ENCODE results near the gene SLC38A8. TPM values are rescaled to one million over a fixed set of nuclear protein-coding genes. Genes with fewer than 3 reads are reported as not detected.

SLC38A8 gene
- total RNA-seq, 3 donors from 2014 or later: not detected

DNA sequence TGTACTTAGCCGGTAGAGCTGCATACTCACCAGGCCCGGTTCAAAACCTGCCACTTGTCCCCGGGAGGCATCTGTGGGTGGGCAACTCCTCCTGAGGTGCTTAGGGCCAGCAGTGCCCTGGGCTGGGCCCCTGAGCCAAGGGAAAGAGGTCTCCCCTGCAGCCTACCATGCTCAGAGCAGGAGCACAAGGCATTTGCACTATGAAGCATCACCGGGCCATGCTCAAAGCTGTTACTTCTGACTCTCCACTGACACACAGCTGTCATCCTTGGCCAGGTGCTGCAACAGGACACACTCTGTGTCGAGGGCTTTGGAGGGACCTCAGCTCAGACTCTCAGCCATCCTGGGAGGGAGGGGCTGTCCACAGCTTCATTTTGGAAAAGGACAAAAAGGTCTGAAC lies 37.2 kb downstream of the SLC38A8 start:
- H3K36me3 ChIP-seq (ENCODE audit: low read depth): no peaks in the 10 kb centered on the region
- no peak for DNase-seq
- ATAC-seq: no peak
- no peak overlapping the region for H3K4me3 ChIP-seq
- no peaks in the 10 kb centered on the region for H3K9me3 ChIP-seq
- intact Hi-C loops (cut with DNase I, micrococcal nuclease): no loop called here
- H3K4me1 ChIP-seq (ENCODE audit: low read depth): no peaks in the 10 kb centered on the region
- TF ChIP-seq, protein P1, sequence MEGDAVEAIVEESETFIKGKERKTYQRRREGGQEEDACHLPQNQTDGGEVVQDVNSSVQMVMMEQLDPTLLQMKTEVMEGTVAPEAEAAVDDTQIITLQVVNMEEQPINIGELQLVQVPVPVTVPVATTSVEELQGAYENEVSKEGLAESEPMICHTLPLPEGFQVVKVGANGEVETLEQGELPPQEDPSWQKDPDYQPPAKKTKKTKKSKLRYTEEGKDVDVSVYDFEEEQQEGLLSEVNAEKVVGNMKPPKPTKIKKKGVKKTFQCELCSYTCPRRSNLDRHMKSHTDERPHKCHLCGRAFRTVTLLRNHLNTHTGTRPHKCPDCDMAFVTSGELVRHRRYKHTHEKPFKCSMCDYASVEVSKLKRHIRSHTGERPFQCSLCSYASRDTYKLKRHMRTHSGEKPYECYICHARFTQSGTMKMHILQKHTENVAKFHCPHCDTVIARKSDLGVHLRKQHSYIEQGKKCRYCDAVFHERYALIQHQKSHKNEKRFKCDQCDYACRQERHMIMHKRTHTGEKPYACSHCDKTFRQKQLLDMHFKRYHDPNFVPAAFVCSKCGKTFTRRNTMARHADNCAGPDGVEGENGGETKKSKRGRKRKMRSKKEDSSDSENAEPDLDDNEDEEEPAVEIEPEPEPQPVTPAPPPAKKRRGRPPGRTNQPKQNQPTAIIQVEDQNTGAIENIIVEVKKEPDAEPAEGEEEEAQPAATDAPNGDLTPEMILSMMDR (IDR thresholded peaks at IDR 0.05): no peak

DNA sequence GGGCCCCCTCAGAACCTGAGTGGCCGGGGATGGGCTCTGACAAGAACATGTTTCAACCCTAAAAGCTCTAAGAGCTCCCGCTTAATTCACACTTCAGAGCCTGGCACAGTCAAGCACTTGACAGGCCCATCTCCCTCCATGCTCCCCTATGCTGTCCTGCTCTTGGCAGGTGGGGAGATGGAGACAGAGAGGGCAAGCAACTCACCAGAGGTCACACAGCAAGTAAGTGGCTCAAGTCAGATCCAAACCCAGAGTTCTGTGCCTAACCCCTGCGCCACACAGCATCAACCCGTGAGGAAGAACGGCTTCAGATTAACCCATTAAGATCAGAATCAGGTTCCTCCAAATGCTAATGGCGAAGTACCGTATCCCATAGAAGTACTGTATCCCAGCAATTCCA lies 38.2 kb downstream of the SLC38A8 start:
- H3K4me3 ChIP-seq: no peak overlapping the region
- ATAC-seq (no peak), DNase-seq (no peak)
- H3K36me3 ChIP-seq (ENCODE audit: low read depth): no peaks in the 10 kb centered on the region
- TF ChIP-seq, protein P1 (IDR thresholded peaks at IDR 0.05): no peak
- H3K9me3 ChIP-seq: no peaks in the 10 kb centered on the region
- no peaks in the 10 kb centered on the region for H3K4me1 ChIP-seq (ENCODE audit: low read depth)
- intact Hi-C loops (cut with DNase I, micrococcal nuclease): no loop called here

DNA sequence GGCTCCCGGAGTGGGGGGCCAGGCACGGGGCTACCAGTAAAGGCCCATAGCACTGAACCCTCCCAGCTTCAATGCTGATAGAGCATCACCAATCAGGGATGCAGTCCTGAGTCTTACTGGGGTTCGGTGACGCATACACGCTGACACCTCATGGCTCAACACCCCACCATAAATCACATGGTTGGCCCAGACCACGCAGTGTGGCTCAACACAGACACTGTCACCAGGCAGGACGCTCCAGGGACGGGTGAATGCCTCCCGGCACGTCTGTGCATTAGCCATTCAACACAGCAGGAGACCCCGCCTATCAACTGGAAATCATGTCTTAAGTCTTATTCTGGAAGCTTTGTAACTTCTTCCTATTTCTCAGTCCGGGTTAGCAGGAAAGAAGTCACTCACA lies 39.6 kb downstream of the SLC38A8 start:
- intact Hi-C loops (cut with DNase I, micrococcal nuclease): no loop called here
- DNase-seq: no peak
- ATAC-seq: no peak
- H3K4me1 ChIP-seq (ENCODE audit: low read depth): no peaks in the 10 kb centered on the region
- H3K9me3 ChIP-seq: no peaks in the 10 kb centered on the region
- no peak overlapping the region for H3K4me3 ChIP-seq
- TF ChIP-seq, protein P1 (IDR thresholded peaks at IDR 0.05): no peak
- H3K36me3 ChIP-seq (ENCODE audit: low read depth): no peaks in the 10 kb centered on the region

DNA sequence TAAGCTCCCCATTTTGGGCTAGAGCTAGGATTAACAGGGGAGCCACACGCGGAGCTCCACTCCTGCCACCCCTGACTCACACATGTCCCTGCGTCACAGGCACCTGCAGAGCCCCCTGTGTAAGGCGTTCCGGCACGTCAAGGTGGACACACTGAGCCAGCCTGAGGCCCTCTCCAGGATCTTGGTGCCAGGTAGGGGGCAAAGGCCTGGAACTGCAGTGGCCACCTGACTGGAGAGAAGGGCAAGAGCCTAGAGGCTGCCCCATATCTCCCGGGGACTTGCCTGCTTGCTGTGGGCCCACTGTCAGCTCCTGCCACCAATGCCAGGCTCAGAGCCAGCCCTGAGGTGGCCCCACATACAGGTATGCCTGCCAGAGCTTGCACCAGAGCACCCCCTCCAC lies 40.9 kb downstream of the SLC38A8 start:
- no peaks in the 10 kb centered on the region for H3K36me3 ChIP-seq (ENCODE audit: low read depth)
- no peak for ATAC-seq
- no peaks in the 10 kb centered on the region for H3K4me1 ChIP-seq (ENCODE audit: low read depth)
- no peak overlapping the region for H3K4me3 ChIP-seq
- H3K9me3 ChIP-seq: no peaks in the 10 kb centered on the region
- TF ChIP-seq, protein P1 (IDR thresholded peaks at IDR 0.05): no peak
- intact Hi-C loops (cut with DNase I, micrococcal nuclease): no loop called here
- DNase-seq: no peak

DNA sequence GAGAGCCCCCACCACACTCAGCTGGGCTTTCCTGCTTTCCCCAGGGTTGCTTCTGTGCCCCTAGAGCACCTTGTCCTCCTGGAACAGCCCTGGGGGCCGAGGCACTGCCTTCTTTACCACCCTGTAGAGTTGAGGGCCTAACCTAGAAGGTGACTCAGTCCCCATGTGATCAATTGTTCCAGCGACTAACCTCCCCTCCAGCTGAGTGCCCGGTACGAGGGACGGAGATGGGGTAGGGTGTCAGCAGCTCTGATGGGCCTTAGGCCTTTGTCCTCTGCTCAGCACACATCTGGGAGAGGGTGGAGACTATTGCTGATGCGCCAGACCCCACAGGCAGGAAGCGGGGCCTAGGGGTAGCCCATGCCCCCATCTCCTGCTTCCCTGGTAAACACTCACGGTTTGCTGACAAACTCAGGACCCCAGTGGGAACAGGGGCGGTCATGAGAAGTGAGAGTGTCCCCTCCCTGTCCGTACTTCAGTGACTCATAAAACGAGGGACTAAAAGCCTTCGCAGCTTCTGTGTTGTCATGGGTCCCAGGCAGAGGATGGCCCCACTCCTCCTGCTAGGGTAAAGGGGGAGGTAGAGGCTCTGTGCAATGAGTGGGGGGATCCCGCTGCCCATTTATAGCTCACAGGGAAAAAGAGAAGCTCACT lies 41.5 kb downstream of the SLC38A8 start:
- Histone ChIP-seq H3K4me3 (no peak overlapping the region), H3K9me3 (no peaks in the 10 kb centered on the region), H3K36me3 (ENCODE audit: low read depth) (no peaks in the 10 kb centered on the region), H3K4me1 (ENCODE audit: low read depth) (no peaks in the 10 kb centered on the region)
- DNase-seq: no peak
- intact Hi-C loops (cut with DNase I, micrococcal nuclease): no loop called here
- TF ChIP-seq, protein P1 (IDR thresholded peaks at IDR 0.05): no peak
- ATAC-seq: no peak

DNA sequence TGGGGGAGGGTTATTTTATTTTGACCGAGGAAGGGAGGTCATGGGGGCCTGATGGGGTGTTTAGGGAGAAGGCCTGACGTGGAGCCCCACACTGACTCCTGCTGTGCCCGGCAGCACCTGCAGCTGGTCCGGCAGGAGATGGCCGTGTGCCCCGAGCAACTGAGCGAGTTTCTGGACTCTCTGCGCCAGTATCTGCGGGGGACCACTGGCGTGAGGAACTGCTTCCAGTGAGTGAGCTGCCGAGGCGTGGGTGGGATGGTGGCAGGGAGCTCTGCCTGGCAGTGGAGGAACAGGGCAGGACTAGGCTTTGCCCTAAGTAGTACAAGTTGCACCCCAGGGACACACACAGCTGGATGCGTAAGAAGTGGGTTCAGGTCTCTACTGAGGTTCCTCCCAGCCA lies 44.5 kb downstream of the SLC38A8 start:
- DNase-seq (no peak), ATAC-seq (no peak)
- H3K4me3 ChIP-seq: no peak overlapping the region
- H3K4me1 ChIP-seq (ENCODE audit: low read depth): no peaks in the 10 kb centered on the region
- TF ChIP-seq, protein P1 (IDR thresholded peaks at IDR 0.05): no peak
- no peaks in the 10 kb centered on the region for H3K9me3 ChIP-seq
- intact Hi-C loops (cut with DNase I, micrococcal nuclease): no loop called here
- no peaks in the 10 kb centered on the region for H3K36me3 ChIP-seq (ENCODE audit: low read depth)
